ENCODE measurements around the gene TMCO2. TPM values are rescaled to one million over a fixed set of nuclear protein-coding genes. Genes with fewer than 3 reads are reported as not detected.

TMCO2 gene
- total RNA-seq, 1 donor from 2014 or later = not detected

DNA sequence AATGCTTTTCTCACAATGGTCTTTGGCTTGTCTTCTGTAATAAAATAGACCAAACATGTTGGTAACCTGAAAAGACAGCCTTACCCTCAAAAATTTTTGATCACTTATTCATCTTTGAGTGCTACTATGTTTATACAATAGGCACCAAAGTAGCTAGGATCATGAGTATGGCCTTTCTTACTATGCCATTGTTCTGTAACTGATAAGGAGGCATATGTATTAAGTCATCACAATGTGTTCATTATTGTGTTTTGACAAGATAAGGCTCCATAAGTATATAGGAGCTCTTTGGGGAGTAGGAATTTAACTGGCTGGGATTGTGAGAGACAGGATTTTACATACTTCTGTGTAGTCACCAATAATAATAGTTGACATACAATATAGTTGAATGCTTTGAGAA lies 675 bp downstream of the TMCO2 start:
- TF ChIP-seq, protein P1, sequence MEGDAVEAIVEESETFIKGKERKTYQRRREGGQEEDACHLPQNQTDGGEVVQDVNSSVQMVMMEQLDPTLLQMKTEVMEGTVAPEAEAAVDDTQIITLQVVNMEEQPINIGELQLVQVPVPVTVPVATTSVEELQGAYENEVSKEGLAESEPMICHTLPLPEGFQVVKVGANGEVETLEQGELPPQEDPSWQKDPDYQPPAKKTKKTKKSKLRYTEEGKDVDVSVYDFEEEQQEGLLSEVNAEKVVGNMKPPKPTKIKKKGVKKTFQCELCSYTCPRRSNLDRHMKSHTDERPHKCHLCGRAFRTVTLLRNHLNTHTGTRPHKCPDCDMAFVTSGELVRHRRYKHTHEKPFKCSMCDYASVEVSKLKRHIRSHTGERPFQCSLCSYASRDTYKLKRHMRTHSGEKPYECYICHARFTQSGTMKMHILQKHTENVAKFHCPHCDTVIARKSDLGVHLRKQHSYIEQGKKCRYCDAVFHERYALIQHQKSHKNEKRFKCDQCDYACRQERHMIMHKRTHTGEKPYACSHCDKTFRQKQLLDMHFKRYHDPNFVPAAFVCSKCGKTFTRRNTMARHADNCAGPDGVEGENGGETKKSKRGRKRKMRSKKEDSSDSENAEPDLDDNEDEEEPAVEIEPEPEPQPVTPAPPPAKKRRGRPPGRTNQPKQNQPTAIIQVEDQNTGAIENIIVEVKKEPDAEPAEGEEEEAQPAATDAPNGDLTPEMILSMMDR (IDR thresholded peaks at IDR 0.05; ENCODE audit: unreplicated experiment) = no peak
- no peak overlapping the region for H3K27ac Mint-ChIP-seq
- DNase-seq (ENCODE audit: low spot score in 2 of 2, unreplicated experiment in 2 of 2) = no peak
- no peaks in the 10 kb centered on the region for H3K36me3 Mint-ChIP-seq
- H3K4me1 Mint-ChIP-seq = no peaks in the 10 kb centered on the region
- H3K27me3 Mint-ChIP-seq (ENCODE audit: low read depth) = no peaks in the 10 kb centered on the region
- no peaks in the 10 kb centered on the region for H3K9me3 Mint-ChIP-seq
- H3K4me3 Mint-ChIP-seq = no peak overlapping the region

DNA sequence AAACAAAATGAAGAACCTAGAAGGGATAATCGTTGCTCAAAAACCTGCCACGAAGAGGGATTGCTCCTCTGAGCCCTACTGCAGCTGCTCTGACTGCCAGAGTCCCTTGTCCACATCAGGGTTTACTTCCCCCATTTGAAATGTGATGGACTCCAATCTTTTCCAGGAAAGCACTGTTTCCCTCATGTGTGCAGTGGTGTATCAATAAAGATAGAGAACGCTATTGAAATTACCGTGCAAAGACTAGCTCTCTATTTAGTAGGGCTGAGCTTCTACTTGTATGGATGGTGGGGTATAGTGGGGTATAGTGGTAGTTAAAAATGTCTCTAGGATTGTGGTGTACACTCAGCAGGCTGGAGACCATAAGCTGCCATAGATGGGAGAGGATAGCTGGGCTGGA lies 3.7 kb downstream of the TMCO2 start:
- Mint-ChIP-seq H3K27me3 (ENCODE audit: low read depth) (no peaks in the 10 kb centered on the region), H3K36me3 (no peaks in the 10 kb centered on the region), H3K27ac (no peak overlapping the region), H3K9me3 (no peaks in the 10 kb centered on the region), H3K4me3 (no peak overlapping the region), H3K4me1 (peaks cover 6% of the 10 kb centered on the region)
- no peak for DNase-seq (ENCODE audit: low spot score in 2 of 2, unreplicated experiment in 2 of 2)
- TF ChIP-seq, protein P1 (IDR thresholded peaks at IDR 0.05; ENCODE audit: unreplicated experiment) = no peak

DNA sequence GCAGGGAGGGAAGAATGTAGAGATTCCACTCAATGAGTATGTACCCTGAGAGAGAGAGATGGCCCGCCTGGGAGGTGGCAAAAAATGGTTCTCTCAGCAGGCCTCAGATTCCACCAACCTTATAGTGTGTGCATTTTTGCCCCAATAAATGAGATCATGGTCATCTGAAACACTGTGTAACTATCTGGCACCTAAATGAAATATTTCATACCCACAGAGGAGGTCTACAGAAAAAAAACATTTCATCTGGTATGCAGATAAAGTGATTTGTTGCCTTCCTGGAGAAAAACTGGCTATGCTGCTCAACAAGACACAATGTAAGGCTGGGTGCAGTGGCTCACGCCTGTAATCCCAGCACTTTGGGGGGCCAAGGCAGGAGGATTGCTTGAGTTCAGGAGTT lies 4.9 kb downstream of the TMCO2 start:
- H3K36me3 Mint-ChIP-seq = no peaks in the 10 kb centered on the region
- H3K4me1 Mint-ChIP-seq = peaks cover 11% of the 10 kb centered on the region

DNA sequence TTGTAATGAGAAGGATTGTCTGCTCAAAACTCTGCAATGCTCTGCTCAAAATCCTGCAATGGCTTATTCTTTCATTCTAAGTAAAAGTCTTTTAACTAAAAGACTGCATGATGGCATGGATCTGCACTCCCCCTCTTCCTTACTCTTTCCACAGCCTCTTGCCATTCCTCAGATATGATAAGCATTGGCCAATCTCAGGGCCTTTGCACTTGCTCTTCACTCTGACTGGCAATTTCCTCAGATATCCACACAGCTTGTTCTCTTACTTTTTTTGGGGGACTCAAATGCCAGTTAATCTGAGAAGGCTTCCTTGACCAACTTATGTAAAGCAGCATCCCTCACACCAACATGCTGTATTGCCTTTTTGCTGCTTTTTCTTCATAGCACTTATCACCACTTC lies 7.5 kb downstream of the TMCO2 start:
- H3K9me3 Mint-ChIP-seq = no peaks in the 10 kb centered on the region
- TF ChIP-seq, protein P1 (IDR thresholded peaks at IDR 0.05; ENCODE audit: unreplicated experiment) = no peak
- H3K27me3 Mint-ChIP-seq (ENCODE audit: low read depth) = no peaks in the 10 kb centered on the region
- no peak overlapping the region for H3K4me3 Mint-ChIP-seq
- peaks cover 19% of the 10 kb centered on the region for H3K4me1 Mint-ChIP-seq
- H3K36me3 Mint-ChIP-seq = no peaks in the 10 kb centered on the region
- H3K27ac Mint-ChIP-seq = no peak overlapping the region
- no peak for DNase-seq (ENCODE audit: low spot score in 2 of 2, unreplicated experiment in 2 of 2)

More for the DNA sequence above, 4.9 kb downstream of the TMCO2 start:
- Mint-ChIP-seq H3K9me3 (no peaks in the 10 kb centered on the region), H3K27me3 (ENCODE audit: low read depth) (no peaks in the 10 kb centered on the region), H3K27ac (no peak overlapping the region), H3K4me3 (no peak overlapping the region)
- no peak for DNase-seq (ENCODE audit: low spot score in 2 of 2, unreplicated experiment in 2 of 2)
- TF ChIP-seq, protein P1 (IDR thresholded peaks at IDR 0.05; ENCODE audit: unreplicated experiment) = no peak

DNA sequence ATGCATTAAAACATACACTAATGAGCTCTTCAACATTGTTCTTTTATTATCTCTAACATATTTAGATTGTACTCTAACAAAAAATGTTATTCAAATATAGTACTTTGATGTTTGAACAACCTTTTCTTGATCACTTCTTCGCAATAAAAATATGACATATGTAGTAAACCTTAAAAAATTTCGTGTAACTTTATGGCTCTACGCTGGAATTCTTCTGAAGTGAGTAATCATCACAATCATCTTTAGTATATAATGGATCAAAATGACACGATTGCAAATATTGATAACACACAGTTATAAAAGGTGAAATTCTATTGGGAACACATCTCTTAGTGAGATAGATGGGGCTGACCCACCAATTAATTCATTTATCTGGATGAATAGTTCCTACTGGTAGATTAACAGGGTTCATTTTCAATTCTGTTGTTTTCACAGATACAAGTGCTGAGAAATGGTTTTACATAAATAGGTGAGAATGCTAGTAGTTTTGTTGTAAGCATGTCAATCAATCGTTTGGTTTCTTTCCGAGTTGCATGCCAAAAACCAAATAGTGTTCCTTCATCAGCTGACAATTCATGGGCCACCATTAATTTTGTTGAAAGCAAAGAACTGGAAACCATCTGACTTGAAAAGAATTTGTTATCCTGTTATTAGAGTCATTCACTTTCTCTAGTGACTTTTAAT lies 8.8 kb downstream of the TMCO2 start:
- H3K9me3 Mint-ChIP-seq = no peaks in the 10 kb centered on the region
- TF ChIP-seq, protein P1 (IDR thresholded peaks at IDR 0.05; ENCODE audit: unreplicated experiment) = no peak
- peaks cover 7% of the 10 kb centered on the region for H3K36me3 Mint-ChIP-seq
- DNase-seq (ENCODE audit: low spot score in 2 of 2, unreplicated experiment in 2 of 2) = no peak
- H3K4me1 Mint-ChIP-seq = peaks cover 19% of the 10 kb centered on the region
- H3K4me3 Mint-ChIP-seq = peak overlapping the region; percentile 93
- peak overlapping the region; percentile 100 for H3K27ac Mint-ChIP-seq
- no peaks in the 10 kb centered on the region for H3K27me3 Mint-ChIP-seq (ENCODE audit: low read depth)
